EH (cell line): ENCODE measurements around the gene FANCI.

Experiments used
- DNase-seq: peaks from one replicate; pipeline ENCODE4 v3.0.0-alpha.2; 2015; ENCODE audit warnings: low read depth

Gene FANCI

GRCh38 chr15:89243691-89244573, at the start of gene FANCI:
FANCI (plus strand) TSS chr15:89243979; CDS start chr15:89247648, 3,669 bp downstream.
- peak; percentile 92 for DNase-seq

GRCh38 chr15:89194608-89195007, 49.2 kb upstream of the FANCI start:
- no peak for DNase-seq

GRCh38 chr15:89195836-89196235, 47.9 kb upstream of the FANCI start:
- DNase-seq, result peak; percentile 92

GRCh38 chr15:89196241-89196640, 47.5 kb upstream of the FANCI start:
- no peak for DNase-seq

DNA sequence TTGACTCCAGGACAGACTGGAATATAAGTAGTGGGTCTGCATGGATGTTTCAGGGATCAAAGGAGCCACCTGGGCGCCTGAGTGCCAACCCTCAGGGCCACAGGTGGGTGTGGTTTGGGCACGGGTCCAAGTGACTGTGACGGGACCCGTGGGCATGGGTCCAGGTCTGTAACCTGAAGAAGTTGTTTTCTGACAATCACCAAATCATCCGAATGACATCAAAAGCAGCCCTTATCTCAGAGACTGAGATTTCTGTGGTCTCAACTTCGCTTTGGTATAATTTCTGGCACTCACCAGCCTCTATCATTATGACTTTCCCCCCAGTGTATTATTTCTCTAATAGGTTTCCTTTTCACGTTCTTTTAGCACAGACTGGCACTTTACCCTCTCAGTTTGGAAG, 46.8 kb upstream of the FANCI start:
- no peak for DNase-seq

- DNase-seq, result peak; percentile 7
Measured at GRCh38 chr15:89197503-89197971, 46.2 kb upstream of the FANCI start.

GRCh38 chr15:89198196-89198595, 45.6 kb upstream of the FANCI start:
- no peak for DNase-seq

DNA sequence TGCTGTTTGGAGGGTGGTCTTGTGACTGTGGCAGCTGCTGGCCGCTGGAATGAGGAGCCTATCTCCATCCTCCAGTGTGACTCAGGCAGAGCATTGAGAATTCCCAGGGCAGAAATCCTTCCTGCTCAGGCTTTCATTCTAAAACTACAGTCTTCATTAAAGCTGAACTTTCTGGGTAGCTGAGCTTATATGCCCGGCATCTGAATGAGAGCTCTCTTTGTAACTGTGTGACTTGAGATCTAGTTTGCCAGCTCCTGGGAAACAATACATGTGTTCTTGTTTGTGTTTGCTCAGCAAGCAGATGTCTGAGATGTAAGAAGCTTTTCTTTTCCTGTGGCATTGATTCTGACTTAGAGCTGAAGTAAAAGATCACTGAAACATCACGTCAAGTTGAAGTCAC, 44.8 kb upstream of the FANCI start:
- DNase-seq, result no peak

GRCh38 chr15:89199746-89200145, 44.0 kb upstream of the FANCI start:
- no peak for DNase-seq

DNA sequence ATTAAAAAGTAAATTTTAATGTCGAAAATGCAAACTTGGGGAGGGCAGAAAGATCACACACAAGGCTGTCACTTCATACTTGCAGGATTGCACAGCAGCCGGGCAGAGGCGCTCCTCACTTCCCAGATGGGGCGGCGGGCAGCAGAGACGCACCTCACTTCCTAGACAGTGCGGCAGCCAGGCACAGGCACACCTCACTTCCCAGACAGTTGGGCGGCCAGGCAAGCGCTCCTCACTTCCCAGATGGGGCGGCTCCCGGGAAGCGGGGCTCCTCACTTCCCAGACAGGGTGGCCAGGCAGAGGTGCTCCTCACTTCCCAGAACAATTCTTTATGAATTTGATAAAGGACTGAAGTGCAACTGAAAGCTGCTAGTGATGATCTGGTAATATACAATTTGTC, 43.6 kb upstream of the FANCI start:
- DNase-seq, result no peak

GRCh38 chr15:89201465-89202005, 42.2 kb upstream of the FANCI start:
- DNase-seq, result no peak

- no peak for DNase-seq
Measured at GRCh38 chr15:89203705-89204273, 40.0 kb upstream of the FANCI start.

- no peak for DNase-seq
Measured at GRCh38 chr15:89205991-89206585, 37.7 kb upstream of the FANCI start.

- peak; percentile 73 for DNase-seq
Measured at GRCh38 chr15:89206908-89207331, 36.9 kb upstream of the FANCI start.

DNA sequence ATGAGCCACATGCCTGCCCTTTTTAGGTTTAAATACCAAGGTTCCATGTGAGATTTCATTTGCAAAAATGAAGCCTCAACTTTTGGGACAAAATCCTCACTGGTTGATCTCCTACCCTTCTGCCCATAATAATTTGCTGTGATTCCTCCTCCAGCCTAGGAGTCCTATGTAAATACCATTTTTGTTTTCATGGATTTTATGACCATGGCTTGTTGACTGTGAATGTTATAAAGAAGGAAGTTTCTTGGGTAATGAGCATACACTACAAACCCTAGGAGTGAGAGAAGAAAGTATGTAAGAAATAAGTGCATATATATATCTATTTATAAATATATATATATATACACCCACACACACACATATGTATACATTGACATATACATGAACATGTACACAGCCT, 35.5 kb upstream of the FANCI start:
- no peak for DNase-seq

- no peak for DNase-seq
Measured at GRCh38 chr15:89209057-89209456, 34.7 kb upstream of the FANCI start.

GRCh38 chr15:89211678-89212170, 32.1 kb upstream of the FANCI start:
- peak; percentile 23 for DNase-seq

DNA sequence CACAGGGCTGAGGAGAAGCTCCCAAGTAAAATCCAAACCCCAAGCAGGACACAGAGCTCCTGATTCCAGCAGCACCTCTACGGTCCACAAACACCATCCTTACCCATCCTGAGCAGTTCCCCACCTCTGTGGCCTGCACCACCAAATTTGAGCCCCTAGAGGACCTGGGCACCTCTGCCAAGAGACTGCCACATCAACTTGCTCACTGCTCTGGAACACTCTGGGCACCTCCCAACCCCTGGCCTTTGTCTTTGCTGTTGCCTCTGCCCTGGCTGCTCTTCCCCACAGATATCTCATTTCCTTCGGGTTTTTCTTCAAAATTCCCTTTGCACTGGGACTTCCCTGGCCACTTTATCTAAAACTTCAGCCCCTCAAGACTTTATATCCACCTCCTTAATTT, 28.2 kb upstream of the FANCI start:
- no peak for DNase-seq

DNA sequence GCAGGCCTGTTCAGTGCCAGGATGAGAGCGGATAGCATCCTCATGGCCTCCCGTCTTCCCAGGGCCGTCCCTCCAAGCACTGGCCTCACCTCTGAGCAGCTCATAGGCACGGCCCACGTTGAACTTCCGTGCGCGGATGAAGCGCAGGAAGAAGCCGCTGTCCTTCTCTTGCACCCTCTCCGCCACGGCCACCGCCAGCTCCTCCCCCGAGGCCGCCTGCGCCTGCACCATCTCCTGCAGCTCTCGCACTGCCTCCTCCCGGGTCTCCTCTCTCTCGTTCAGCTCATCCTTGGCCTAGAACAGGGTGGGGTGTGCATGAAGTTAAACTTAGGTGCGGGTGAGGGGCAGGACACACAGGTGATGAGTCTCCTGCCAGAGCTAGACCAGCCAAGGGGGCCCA, 26.7 kb upstream of the FANCI start:
- DNase-seq, result no peak

DNA sequence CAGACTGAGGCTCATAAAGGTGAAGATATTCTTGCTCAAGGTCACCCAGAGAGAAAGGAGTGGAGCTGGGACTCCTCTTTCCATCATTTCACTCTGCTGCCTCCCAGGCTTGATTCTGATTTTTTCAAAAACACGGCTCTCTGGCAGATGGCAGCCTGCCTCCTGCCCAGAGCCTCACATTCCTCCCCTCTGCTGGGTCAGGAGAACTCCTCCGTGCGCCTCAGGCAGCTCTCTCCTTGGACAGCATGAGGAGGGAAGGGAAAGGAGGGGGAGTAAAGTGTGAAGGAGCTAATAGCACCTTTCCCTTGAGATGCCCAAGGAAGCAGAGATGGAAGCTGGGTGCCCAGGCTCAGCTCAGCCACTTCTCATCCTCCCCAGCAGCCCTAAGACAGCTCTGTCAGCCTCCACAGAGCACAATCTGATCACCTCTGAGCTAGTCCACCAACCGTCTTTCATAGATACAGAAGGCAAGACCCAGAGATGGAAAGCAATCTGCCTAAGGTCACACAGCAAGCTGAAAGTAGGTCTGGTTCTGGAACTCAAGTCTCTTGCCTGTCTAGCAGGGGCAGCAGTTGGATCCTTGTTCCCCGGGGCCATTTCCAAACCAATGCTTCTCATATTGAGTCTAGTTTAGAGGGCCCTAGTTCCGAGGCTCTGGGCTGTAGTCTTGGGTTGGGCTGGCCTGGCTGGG, 25.9 kb upstream of the FANCI start:
- DNase-seq, result peak; percentile 13

- no peak for DNase-seq
Measured at GRCh38 chr15:89218531-89218930, 25.2 kb upstream of the FANCI start.

GRCh38 chr15:89221543-89221942, 22.2 kb upstream of the FANCI start, which contains the start of gene RLBP1:
RLBP1 (minus strand) TSS chr15:89221579; CDS start chr15:89218975, 2,604 bp downstream.
- no peak for DNase-seq
